RWPE2 (cell line): ENCODE results near the gene PCDH1.
A peak's percentile ranks its signal among the peaks of the same experiment; 100 is the strongest.

ENCODE experiments used
- ATAC-seq: fragments of 200-7000 bp; cut with Tn5 transposase; 3 replicates; pipeline ENCODE4 v1.9.1; 2021; ENCODE audit warnings: low read depth
- DNase-seq: peaks from one replicate; pipeline ENCODE4 v3.0.0-alpha.2; 2020; ENCODE audit warnings: low spot score
- H3K27ac ChIP-seq: fragments of 450-650 bp; 2 replicates; pipeline ENCODE4 v1.5.1; 2017; ENCODE audit warnings: mild to moderate bottlenecking; ENCODE audit not compliant: poor library complexity, severe bottlenecking
- H3K27me3 ChIP-seq: fragments of 250-450 bp; sonication (Bioruptor Pico); 2 replicates; pipeline ENCODE4 v1.5.1; 2021; ENCODE audit warnings: mild to moderate bottlenecking, moderate library complexity; ENCODE audit not compliant: insufficient read depth, poor library complexity, severe bottlenecking
- H3K36me3 ChIP-seq: fragments of 250-450 bp; sonication (Bioruptor Pico); 2 replicates; pipeline ENCODE4 v1.5.1; 2020; ENCODE audit warnings: low read depth, mild to moderate bottlenecking, moderate library complexity
- H3K4me1 ChIP-seq: fragments of 250-450 bp; sonication (Bioruptor Pico); 2 replicates; pipeline ENCODE4 v1.5.1; 2021; ENCODE audit warnings: mild to moderate bottlenecking, moderate library complexity; ENCODE audit not compliant: insufficient read depth, poor library complexity, severe bottlenecking
- H3K4me3 ChIP-seq: fragments of 250-450 bp; sonication (Bioruptor Pico); 2 replicates; pipeline ENCODE4 v1.5.1; 2021; ENCODE audit warnings: mild to moderate bottlenecking, moderate library complexity; ENCODE audit not compliant: severe bottlenecking
- H3K9me3 ChIP-seq: fragments of 250-450 bp; sonication (Bioruptor Pico); 2 replicates; pipeline ENCODE4 v1.5.1; 2021; ENCODE audit warnings: mild to moderate bottlenecking, moderate library complexity; ENCODE audit not compliant: severe bottlenecking
- TF ChIP-seq, protein P1 (sequence below): fragments of 450-650 bp; IDR thresholded peaks from one replicate; pipeline ENCODE4 v1.5.1; 2017; ENCODE audit warnings: mild to moderate bottlenecking, moderate library complexity; ENCODE audit not compliant: poor library complexity, severe bottlenecking

Gene PCDH1

DNA sequence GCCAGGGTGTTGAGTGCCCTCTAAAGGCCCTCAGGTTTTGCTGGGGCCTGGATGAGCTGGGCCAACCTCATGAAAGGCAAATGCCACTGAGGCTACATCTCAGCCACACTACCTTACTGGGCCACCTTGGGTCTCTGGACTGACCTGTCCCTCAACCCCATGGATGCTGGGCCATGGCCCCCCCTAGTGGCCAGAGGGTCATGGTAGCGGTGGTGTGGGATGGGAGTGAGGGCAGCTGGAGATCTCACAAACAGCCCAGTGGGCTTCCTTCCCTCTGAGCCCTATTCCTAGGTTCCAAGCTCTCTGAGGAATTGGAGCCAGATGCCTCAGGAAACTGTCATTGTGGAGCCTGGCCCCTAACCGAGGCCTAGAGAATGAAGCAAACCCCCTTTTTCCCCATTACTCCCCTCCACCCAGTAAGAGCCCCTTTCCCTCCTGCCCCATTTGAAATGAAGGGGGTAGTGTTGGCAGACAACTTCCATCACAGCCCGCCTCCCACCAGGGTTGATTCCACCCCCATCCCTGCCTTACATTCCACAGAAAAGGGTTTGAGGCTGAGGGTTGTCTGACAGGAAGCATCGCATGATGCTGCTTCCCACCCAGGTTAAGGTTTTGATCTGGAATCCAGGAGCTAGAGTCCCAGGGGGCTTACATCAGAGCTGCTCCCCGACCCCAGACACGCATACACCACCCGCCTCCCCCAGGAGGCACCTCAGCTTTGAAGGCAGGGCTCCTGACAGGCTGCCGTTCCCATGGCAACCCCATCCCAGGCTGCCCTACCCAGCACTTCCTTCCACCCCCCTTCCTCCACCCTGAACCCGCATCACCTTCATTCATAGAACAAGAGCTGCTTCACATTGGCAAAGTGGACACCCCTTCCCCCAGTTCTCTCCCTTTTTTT, 63.9 kb downstream of the PCDH1 start:
- H3K27me3 ChIP-seq: no peaks in the 10 kb centered on the region
- peak; percentile 75 for ATAC-seq
- DNase-seq: no peak
- no peak overlapping the region for H3K27ac ChIP-seq
- TF ChIP-seq, protein P1, sequence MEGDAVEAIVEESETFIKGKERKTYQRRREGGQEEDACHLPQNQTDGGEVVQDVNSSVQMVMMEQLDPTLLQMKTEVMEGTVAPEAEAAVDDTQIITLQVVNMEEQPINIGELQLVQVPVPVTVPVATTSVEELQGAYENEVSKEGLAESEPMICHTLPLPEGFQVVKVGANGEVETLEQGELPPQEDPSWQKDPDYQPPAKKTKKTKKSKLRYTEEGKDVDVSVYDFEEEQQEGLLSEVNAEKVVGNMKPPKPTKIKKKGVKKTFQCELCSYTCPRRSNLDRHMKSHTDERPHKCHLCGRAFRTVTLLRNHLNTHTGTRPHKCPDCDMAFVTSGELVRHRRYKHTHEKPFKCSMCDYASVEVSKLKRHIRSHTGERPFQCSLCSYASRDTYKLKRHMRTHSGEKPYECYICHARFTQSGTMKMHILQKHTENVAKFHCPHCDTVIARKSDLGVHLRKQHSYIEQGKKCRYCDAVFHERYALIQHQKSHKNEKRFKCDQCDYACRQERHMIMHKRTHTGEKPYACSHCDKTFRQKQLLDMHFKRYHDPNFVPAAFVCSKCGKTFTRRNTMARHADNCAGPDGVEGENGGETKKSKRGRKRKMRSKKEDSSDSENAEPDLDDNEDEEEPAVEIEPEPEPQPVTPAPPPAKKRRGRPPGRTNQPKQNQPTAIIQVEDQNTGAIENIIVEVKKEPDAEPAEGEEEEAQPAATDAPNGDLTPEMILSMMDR: peak; percentile 76
- H3K36me3 ChIP-seq: no peaks in the 10 kb centered on the region
- H3K4me3 ChIP-seq: no peak overlapping the region
- H3K4me1 ChIP-seq: no peaks in the 10 kb centered on the region
- H3K9me3 ChIP-seq: no peaks in the 10 kb centered on the region

DNA sequence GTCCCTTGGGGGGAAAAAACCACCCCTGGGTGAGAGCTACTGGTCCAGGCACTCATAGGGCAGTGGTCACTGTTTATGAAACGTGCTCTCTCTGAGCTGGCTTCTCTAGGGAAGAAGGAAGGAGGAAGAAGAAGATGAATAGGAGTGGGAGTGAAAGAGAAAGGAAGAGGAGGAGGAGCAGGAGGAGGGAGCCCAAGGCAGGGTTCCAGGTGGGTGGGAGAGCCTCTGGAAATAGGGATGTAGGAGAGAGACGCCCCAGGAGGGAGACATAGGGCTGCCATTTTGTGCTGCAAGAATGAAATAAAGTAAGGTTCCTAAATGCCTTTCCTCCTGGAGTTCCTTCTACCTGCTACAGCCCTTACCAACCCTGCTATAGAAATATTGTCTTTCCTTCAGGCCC, 65.7 kb downstream of the PCDH1 start:
- no peaks in the 10 kb centered on the region for H3K27me3 ChIP-seq
- TF ChIP-seq, protein P1: no peak
- no peak for ATAC-seq
- DNase-seq: no peak
- H3K27ac ChIP-seq: no peak overlapping the region
- H3K36me3 ChIP-seq: no peaks in the 10 kb centered on the region
- H3K9me3 ChIP-seq: no peaks in the 10 kb centered on the region
- H3K4me3 ChIP-seq: no peak overlapping the region
- no peaks in the 10 kb centered on the region for H3K4me1 ChIP-seq

- no peaks in the 10 kb centered on the region for H3K36me3 ChIP-seq
- H3K4me1 ChIP-seq: no peaks in the 10 kb centered on the region
- no peaks in the 10 kb centered on the region for H3K27me3 ChIP-seq
- TF ChIP-seq, protein P1: peak; percentile 75
- no peak overlapping the region for H3K27ac ChIP-seq
- no peak for DNase-seq
- H3K9me3 ChIP-seq: no peaks in the 10 kb centered on the region
- 0 out of 3 replicates have a peak, but pooled peaks have one; percentile 37 for ATAC-seq
- no peak overlapping the region for H3K4me3 ChIP-seq
These were observed 66.7 kb downstream of the PCDH1 start for GRCh38 chr5:141811287-141812155.

DNA sequence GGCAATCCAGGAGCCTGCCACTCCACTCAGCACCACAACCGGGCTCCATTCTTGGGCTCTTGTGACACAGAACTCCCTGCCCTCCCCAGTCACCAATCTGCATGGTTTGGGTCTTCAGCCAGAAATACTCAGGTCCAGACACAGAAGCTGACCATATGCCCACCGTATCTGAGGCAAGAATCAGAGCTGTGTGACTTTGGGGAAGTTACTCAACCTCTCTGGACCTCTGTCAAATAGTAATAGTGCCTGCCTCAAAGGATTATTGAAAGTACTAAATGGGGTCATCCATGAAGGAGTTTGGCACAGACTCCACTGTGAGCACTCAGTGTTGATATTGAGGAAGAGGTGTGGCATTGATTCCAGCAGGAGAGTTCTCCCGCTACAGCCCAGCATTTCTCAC, 67.5 kb downstream of the PCDH1 start:
- Histone ChIP-seq H3K9me3 (no peaks in the 10 kb centered on the region), H3K27ac (no peak overlapping the region), H3K4me1 (no peaks in the 10 kb centered on the region), H3K4me3 (no peak overlapping the region), H3K36me3 (no peaks in the 10 kb centered on the region), H3K27me3 (no peaks in the 10 kb centered on the region)
- TF ChIP-seq, protein P1: no peak
- ATAC-seq (no peak), DNase-seq (no peak)
